ENCODE data around the gene CCDC88C.

The CCDC88C gene

GRCh38 chr14:91328313-91329050 is 89.1 kb downstream of the CCDC88C start:
- no peak for DNase-seq (ENCODE audit: low spot score)

GRCh38 chr14:91327661-91328312 is 89.8 kb downstream of the CCDC88C start:
- DNase-seq (ENCODE audit: low spot score) = no peak

- no peak for DNase-seq (ENCODE audit: low spot score)
Measured at GRCh38 chr14:91327250-91327595, 90.4 kb downstream of the CCDC88C start.

- no peak for DNase-seq (ENCODE audit: low spot score)
Measured at GRCh38 chr14:91326514-91327249, 90.9 kb downstream of the CCDC88C start.

- DNase-seq (ENCODE audit: low spot score) = no peak
Measured at GRCh38 chr14:91324606-91325575, 92.7 kb downstream of the CCDC88C start.

- peak; percentile 70 for DNase-seq (ENCODE audit: low spot score)
Measured at GRCh38 chr14:91323671-91324605, 93.7 kb downstream of the CCDC88C start.

GRCh38 chr14:91323031-91323430 is 94.6 kb downstream of the CCDC88C start:
- DNase-seq (ENCODE audit: low spot score) = no peak

GRCh38 chr14:91322623-91323022 is 95.0 kb downstream of the CCDC88C start:
- DNase-seq (ENCODE audit: low spot score) = no peak

- DNase-seq (ENCODE audit: low spot score) = no peak
Measured at GRCh38 chr14:91321131-91321530, 96.5 kb downstream of the CCDC88C start.

GRCh38 chr14:91320266-91320665 is 97.4 kb downstream of the CCDC88C start:
- no peak for DNase-seq (ENCODE audit: low spot score)

- no peak for DNase-seq (ENCODE audit: low spot score)
Measured at GRCh38 chr14:91318911-91319310, 98.7 kb downstream of the CCDC88C start.

GRCh38 chr14:91317381-91318308 is 100.0 kb downstream of the CCDC88C start:
- DNase-seq (ENCODE audit: low spot score) = peak; percentile 63

- no peak for DNase-seq (ENCODE audit: low spot score)
Measured at GRCh38 chr14:91316761-91317160, 100.9 kb downstream of the CCDC88C start.

- peak; percentile 28 for DNase-seq (ENCODE audit: low spot score)
Measured at GRCh38 chr14:91315844-91316267, 101.8 kb downstream of the CCDC88C start.

GRCh38 chr14:91313852-91314251 is 103.8 kb downstream of the CCDC88C start:
- DNase-seq (ENCODE audit: low spot score) = no peak

GRCh38 chr14:91313154-91313850 is 104.3 kb downstream of the CCDC88C start:
- DNase-seq (ENCODE audit: low spot score) = no peak

GRCh38 chr14:91311284-91311662 is 106.3 kb downstream of the CCDC88C start:
- no peak for DNase-seq (ENCODE audit: low spot score)

GRCh38 chr14:91310606-91311283 is 106.9 kb downstream of the CCDC88C start:
- no peak for DNase-seq (ENCODE audit: low spot score)

Measured in kidney tubule cell (primary cell).